Urothelium cell line (cell line): Measurements from ENCODE around the gene OR5B17.
A peak's percentile ranks its signal among the peaks of the same experiment; 100 is the strongest.
"Not testable (repeated sequence)": the region's sequence is repeated elsewhere in the genome, so short reads cannot be mapped to it uniquely, and the experiment has no call there.

ENCODE experiments used
- DNase-seq: peaks from one replicate; pipeline ENCODE4 v3.0.0; 2011; ENCODE audit warnings: low spot score, mixed read lengths
- FAIRE-seq: peaks from 2 replicates; lab custom pipeline; 2011; peaks lifted over from hg19 to GRCh38; lab: Jason Lieb, UNC

Gene OR5B17

DNA sequence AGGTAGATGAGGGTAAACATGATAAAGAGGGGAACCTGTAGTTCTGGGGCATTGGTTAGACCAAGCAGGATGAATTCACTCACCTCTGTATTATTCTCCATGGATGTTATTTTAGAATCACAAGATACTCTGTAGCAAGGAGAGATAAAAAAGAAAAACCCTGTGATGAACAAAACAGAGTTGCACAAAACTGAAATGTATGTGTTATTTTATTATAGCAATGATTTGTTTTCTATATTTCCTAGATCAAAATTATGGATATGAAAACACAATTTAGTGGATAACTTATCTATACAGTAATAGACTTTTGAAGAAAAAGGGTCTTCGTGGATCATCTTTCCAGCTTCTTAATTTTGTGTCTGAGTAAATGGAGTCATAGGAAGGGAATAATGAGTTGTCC, at the start of gene OR5B17:
Gene OR5B17, minus strand, starts transcription at position 101 of the 400 bp plus-strand sequence. Its CDS starts 0 bp downstream, at position 101.
- FAIRE-seq (no peak), DNase-seq (no peak)

DNA sequence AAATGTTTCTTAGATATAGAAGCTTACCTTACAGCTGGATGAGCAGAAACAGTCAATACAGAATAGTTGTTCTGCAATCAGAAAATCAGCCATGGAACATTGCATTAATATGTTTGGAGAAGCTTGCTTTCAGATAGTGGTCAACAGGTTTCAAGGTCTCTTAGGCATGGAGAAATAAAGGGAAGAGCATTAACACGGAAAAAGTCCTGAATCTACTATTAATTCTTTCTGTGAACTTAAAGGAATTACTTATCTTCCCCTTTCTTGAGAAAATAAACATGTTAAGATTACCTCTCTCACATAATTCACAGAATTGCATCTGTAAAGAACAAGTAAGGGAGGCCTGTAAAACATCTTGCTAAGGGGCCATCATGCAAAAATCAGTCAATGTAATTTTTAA, 47.9 kb upstream of the OR5B17 start, which contains the start of gene OR5B3:
Gene OR5B3, minus strand, starts transcription at position 101 of the 400 bp plus-strand sequence. CDS start 3,465 bp downstream, outside the sequence.
- DNase-seq (no peak), FAIRE-seq (no peak)

DNA sequence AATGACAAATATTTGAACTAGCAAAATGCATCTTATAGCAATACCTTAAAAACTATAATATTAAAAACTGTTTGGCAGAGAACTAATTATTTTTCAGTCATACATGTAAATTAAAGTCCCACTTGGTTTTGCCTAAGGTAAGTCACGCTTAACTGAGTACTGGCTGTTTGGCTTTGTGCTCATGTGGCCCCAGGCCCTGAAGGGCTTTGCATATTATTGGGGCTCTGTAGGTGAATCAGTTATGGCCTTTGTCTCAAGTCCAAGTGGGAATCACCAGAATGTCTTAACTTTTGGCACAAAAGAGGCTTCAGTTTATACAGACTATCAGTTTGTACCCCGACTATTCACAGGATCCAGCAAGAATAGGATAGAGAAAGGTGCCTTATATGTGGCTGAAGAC, 40.8 kb upstream of the OR5B17 start:
- not testable (repeated sequence) for FAIRE-seq, DNase-seq

DNA sequence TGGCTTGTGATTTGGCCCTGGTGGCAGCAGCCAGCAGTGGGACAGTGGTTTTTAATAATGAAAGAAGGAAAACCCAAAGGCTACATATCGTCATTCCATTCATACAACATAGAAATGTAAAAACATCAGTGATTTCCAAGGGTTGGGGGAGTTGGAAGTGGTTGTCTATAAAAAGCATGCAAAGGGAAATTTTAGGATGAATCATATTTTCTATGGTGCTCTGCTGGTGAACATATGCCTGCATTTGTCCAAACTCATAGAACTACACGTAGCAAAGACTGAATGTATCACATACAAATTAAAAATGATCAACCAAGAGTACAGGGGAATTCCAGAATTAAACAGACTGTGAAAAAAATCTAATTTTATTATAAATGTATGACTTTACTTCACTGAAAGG, 36.7 kb upstream of the OR5B17 start:
- FAIRE-seq (no peak), DNase-seq (no peak)

DNA sequence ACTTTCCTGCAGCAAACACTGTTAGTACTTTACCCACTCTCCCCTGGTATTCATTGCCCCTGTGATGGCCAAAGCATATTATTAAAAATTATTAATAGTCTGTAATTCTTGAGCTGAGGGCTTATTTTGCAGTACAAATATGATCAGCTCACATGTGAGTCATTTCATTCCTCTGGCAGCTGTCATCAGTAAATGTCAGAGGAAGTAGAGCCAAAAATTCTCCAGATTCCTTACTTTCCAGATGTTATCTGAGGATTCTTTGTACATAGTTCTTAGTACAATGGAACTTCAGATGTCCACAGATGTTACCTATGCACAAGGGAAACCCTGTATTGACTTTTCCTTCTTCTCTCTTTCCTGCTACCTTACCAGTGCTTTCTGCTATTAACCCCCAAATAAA, 35.3 kb upstream of the OR5B17 start:
- peak; percentile 59 for DNase-seq
- no peak for FAIRE-seq

DNA sequence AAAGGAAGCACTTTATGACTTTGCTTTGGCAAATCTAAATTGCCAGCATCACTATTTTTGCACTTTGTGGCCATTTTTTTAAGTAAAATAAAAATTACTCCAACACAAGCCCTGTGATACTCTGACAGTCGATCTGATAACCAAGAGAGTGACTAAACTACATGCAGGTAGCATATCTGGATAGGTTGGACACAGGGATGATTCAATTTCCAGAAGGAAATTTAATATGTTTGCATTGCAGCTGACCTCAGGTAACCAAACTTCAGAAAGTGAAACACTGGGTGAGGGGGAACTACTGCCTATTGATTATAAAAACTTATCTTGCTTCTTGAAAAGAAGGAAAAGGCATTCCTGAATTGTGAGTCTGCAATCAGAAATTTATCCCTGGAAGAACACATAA, 33.9 kb upstream of the OR5B17 start:
- DNase-seq (peak; percentile 7), FAIRE-seq (no peak)

DNA sequence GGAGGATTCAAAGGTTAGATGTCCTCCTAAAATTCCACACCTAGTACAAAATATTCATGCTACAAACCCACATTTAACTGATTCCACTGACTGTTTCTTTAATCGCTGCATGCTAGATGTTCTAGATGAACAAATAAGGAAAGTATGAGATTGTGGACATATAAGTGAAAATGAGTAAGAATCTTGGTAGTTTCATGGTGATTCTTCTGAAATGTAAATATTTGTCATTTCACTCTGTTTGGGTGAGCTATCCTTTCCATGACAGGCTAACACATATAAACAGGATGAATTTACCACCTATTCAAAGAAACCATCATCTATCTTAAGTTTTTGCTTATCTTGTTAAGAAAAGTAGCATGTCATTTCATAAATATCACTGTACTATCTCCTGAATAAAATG, 33.0 kb upstream of the OR5B17 start:
- FAIRE-seq (no peak), DNase-seq (no peak)

DNA sequence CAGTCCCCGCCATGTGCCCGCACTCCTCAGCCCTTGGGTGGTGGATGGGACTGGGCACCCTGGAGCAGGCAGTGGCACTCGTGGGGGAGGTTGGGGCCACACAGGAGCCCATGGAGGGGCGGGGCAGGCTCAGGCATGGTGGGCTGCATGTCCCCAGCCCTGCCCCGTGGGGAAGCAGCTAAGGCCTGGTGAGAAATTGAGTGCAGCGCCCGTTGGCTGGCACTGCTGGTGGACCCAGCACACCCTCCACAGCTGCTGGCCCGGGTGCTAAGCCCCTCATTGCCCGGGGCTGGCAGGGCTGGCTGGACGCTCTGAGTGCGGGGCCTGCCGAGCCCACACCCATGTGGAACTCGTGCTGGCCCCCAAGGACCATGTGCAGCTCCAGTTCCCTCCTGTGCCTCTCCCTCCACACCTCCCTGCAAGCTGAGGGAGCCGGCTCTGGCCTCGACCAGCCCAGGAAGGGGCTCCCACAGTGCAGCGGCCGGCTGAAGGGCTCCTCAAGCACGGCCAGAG, 31.7 kb upstream of the OR5B17 start:
- FAIRE-seq (no peak), DNase-seq (no peak)

DNA sequence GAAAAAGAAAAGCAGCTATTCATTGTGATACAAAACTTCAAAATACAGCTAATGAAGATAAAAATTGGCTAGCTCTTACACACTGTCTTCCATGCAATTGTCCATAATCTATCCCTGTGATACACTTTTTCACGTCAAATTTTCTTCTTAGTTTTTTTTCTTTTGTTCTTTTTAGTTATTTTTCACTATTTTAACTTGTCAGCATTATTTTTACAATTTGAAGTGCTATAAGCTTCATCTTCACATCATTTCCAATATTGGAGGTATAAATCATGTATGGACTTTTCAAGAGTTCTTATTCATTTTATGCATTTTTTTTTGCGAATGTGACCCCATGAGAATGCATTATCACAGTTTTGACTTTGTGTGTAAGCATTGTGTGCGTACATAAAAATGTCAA, 4.1 kb downstream of the OR5B17 start:
- FAIRE-seq (no peak), DNase-seq (no peak)

DNA sequence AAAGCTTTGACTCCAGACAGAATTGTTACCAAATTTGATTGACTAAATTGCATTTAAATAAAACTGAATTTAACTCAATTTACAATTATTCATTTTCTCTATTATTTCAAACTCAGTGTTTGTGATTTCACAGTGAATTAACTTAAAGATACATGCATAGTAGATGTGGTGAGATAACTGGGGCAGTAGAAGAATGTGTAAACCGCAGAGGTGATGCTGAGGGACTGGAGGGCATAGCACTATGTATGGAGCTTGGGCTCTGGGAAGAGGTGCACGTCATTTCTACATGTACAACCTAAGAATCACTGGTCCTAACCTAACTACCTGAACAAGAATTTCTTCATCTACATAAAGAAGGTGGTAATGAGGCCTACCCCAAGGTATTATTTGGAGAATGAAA, 13.7 kb downstream of the OR5B17 start:
- DNase-seq: no peak
- FAIRE-seq: no peak

DNA sequence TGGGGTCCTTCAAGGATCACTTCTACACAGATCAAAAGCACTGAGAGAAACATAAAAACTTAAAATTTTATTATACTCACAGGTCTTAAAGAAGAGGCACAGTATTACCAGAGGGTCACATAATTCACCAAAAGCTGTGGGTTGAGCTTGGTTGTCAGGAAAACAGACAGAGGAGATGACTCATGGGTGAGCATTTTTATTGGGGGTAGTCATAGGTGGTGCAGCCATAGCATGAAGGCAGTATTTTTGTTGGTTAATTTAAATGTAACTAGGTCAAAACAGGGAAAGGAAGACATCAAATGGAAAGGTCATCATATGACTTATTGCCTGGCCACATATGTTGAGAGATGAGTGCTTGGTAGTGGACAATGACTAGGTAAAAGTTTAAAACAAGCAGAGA, 24.2 kb downstream of the OR5B17 start:
- FAIRE-seq: no peak

DNA sequence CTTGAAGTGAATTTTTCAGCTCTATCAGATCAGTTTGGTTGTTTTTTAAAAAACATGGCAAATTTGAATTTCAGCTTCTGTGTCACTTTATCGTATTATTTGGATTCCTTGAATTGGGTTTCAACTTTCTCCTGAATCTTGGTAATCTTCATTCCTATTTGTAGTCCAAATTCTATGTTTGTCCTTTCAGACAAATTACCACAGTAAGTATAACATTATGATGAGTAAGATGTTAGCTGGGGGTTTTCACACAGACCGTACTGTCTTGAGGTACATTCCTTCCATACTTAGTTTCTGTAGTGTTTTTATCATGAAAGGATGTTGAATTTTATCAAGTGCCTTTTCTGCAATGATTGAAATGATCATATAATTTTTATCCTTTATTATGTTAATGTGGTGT, 28.0 kb downstream of the OR5B17 start:
- DNase-seq: no peak
- FAIRE-seq: no peak

More for the DNA sequence above, 24.2 kb downstream of the OR5B17 start:
- DNase-seq: peak; percentile 66

DNA sequence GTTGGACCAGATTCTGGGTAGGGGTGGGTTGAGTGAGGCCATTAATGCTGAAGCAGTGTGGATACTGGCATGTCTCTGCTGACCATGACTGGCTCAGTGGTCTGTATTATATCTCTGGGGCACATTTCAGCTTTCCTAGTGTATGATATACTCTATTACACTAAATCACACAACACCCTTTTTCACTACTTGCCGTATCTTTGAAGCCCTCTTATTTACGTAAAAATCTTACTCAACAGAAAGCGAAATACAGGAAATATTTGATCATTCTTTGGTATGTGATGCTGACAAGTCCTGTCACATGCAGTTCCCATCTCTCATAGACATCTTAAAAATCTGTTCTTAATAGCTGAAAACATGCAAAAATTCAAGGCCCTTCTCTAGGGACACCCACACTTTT, 40.3 kb downstream of the OR5B17 start:
- FAIRE-seq: no peak
- DNase-seq: no peak

DNA sequence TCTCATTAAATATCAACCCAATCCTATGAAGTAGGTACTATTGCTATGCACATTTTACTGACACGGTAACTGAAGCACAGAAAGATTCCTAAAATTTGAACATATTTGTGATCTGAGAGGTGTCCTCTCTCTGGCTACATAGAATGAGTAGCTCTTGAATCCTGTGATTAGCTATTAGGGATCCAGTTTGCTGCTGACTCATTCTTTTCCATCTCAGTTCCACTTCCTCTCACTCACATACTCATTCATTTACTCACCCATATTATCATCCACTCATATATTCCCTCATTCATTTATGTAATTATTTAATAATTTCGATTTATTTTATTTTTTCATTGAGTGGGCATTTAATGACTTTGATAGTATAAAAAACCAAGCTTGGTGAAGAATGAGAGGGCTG, 42.7 kb downstream of the OR5B17 start:
- FAIRE-seq (no peak), DNase-seq (peak; percentile 25)
